Measurements from ENCODE around the gene WAC. TPM values are rescaled to one million over a fixed set of nuclear protein-coding genes. Genes with fewer than 3 reads are reported as not detected.

Gene WAC
- total and polyA plus RNA-seq, 9 of the 15 experiments (the other 6 are each of a cell fraction or from before 2014, with no cell fraction given), result 24.8 to 123 (median 78.2) TPM

- FAIRE-seq (peak; percentile 48), ATAC-seq (peak; percentile 15), DNase-seq (ENCODE audit: extremely low read depth in 1 of 4, low spot score in 3 of 4) (peak in 1 of 4 experiments; percentile 56)
- intact Hi-C loops (cut with micrococcal nuclease), result no loop called here
- 14% methylated on average over 2 of the region's 2 CpGs for WGBS (ENCODE audit: insufficient coverage, low coverage, missing lambda C conversion rate)
- no peaks in the 10 kb centered on the region for H3K27me3 ChIP-seq (ENCODE audit: control insufficient read depth in 2 of 2, insufficient read depth in 2 of 2, low read length in 2 of 2)
- in situ Hi-C loops (cut with MboI), result no loop called here
- BruUV-seq (replicated peaks), result no TSS peak
- no peak overlapping the region for H3K9ac ChIP-seq (ENCODE audit: insufficient read depth in 1 of 2, low read depth in 2 of 2, low read length in 2 of 2)
- no peaks in the 10 kb centered on the region for H3K79me2 ChIP-seq (ENCODE audit: control insufficient read depth, insufficient read depth, low read length)
- no peaks in the 10 kb centered on the region for H3K9me1 ChIP-seq (ENCODE audit: control insufficient read depth, insufficient read depth, low read length)
- no peaks in the 10 kb centered on the region for H3K36me3 ChIP-seq (ENCODE audit: control insufficient read depth, insufficient read depth, low read length)
- ChIA-PET CTCF (ENCODE audit: low intra/inter-chr PET ratio) (no interaction called here), POLR2A (interaction anchor here (0.6 to 0.8 kb wide), 3 partner anchors 17 to 59 kb away, joined by 3 to 4 read pairs (median 3); no protein-coding TSS in a partner anchor)
- no peaks in the 10 kb centered on the region for H3K9me3 ChIP-seq (replicated peaks; ENCODE audit: control insufficient read depth, insufficient read depth, low read depth, low read length)
- H4K20me1 ChIP-seq (replicated peaks; ENCODE audit: control insufficient read depth, insufficient read depth, low read length), result no peaks in the 10 kb centered on the region
- no peak overlapping the region for H3K4me3 ChIP-seq
- H3K4me1 ChIP-seq (replicated peaks in 1 of 2; ENCODE audit: control insufficient read depth in 2 of 2, insufficient read depth in 2 of 2, low read length in 2 of 2), result peaks cover 13 to 27% of the 10 kb centered on the region in 2 experiments; a peak in 4 of 5 replicates
- H3K27ac ChIP-seq (ENCODE audit: extremely low read depth, low read depth, low read length), result no peak overlapping the region
- no peak overlapping the region for H3K4me2 ChIP-seq (ENCODE audit: insufficient read depth, low read length)
- H2AFZ ChIP-seq (ENCODE audit: low read depth, low read length), result no peak overlapping the region
- TF ChIP-seq, protein P1, sequence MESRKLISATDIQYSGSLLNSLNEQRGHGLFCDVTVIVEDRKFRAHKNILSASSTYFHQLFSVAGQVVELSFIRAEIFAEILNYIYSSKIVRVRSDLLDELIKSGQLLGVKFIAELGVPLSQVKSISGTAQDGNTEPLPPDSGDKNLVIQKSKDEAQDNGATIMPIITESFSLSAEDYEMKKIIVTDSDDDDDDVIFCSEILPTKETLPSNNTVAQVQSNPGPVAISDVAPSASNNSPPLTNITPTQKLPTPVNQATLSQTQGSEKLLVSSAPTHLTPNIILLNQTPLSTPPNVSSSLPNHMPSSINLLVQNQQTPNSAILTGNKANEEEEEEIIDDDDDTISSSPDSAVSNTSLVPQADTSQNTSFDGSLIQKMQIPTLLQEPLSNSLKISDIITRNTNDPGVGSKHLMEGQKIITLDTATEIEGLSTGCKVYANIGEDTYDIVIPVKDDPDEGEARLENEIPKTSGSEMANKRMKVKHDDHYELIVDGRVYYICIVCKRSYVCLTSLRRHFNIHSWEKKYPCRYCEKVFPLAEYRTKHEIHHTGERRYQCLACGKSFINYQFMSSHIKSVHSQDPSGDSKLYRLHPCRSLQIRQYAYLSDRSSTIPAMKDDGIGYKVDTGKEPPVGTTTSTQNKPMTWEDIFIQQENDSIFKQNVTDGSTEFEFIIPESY (CRISPR knock-in tag; IDR thresholded peaks at IDR 0.05), result no peak
- TF ChIP-seq FOS (IDR thresholded peaks at IDR 0.05; ENCODE audit: extremely low read depth, insufficient read length) (no peak), BCLAF1 (IDR thresholded peaks at IDR 0.05; ENCODE audit: borderline replicate concordance in 1 of 2, control insufficient read depth in 1 of 2, low read depth in 2 of 2, low read length in 1 of 2) (no peak), ZC3H4 (CRISPR knock-in tag; IDR thresholded peaks at IDR 0.05; ENCODE audit: borderline replicate concordance) (no peak), NR4A1 (CRISPR knock-in tag; IDR thresholded peaks at IDR 0.05) (no peak), NR4A1 (tag; IDR thresholded peaks at IDR 0.05) (no peak), RBM14 (IDR thresholded peaks at IDR 0.05; ENCODE audit: borderline replicate concordance, insufficient read depth, low read depth, low read length) (no peak), TCF3 (CRISPR knock-in tag; IDR thresholded peaks at IDR 0.05) (peak; percentile 58), ZNF778 (CRISPR knock-in tag; IDR thresholded peaks at IDR 0.05) (no peak), HMGXB4 (CRISPR knock-in tag; IDR thresholded peaks at IDR 0.05) (no peak), HIVEP1 (CRISPR knock-in tag; IDR thresholded peaks at IDR 0.05) (no peak), CAMTA2 (CRISPR knock-in tag; conservative IDR thresholded peaks at IDR 0.05) (no peak), HDAC6 (IDR thresholded peaks at IDR 0.05; ENCODE audit: low read depth, low read length) (no peak)
- TF ChIP-seq, protein P2, sequence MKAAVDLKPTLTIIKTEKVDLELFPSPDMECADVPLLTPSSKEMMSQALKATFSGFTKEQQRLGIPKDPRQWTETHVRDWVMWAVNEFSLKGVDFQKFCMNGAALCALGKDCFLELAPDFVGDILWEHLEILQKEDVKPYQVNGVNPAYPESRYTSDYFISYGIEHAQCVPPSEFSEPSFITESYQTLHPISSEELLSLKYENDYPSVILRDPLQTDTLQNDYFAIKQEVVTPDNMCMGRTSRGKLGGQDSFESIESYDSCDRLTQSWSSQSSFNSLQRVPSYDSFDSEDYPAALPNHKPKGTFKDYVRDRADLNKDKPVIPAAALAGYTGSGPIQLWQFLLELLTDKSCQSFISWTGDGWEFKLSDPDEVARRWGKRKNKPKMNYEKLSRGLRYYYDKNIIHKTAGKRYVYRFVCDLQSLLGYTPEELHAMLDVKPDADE (conservative IDR thresholded peaks at IDR 0.05; ENCODE audit: control insufficient read depth, low read depth, low read length), result no peak
Observed at GRCh38 chr10:28496481-28496961, 36.4 kb upstream of the WAC start.

Data from K562 (cell line).